PC-3 (cell line): ENCODE measurements around the gene TTC7B. TPM values are rescaled to one million over a fixed set of nuclear protein-coding genes. Genes with fewer than 3 reads are reported as not detected.

Source experiments
- ATAC-seq: fragments of 200-7000 bp; cut with Tn5 transposase; 2 replicates; pipeline ENCODE4 v1.9.1; 2020; ENCODE audit warnings: mild to moderate bottlenecking, moderate library complexity
- BruUV-seq: library from RNA; stranded (reverse); fragments of 400-500 nt; replicated peaks from 2 replicates; lab custom pipeline; 2021; lab: Mats Ljungman, UMichigan
- CTCF ChIA-PET: fragments of 300-600 bp; sonication (Branson Sonifier 250); formaldehyde crosslinking; loops from one replicate; lab custom pipeline; 2022; ENCODE audit warnings: antibody characterized with exemption; lab: Charles Lee
- POLR2A ChIA-PET: fragments of 300-600 bp; sonication (Branson Sonifier 250); formaldehyde crosslinking; loops from one replicate; lab custom pipeline; 2022; ENCODE audit warnings: antibody characterized with exemption; ENCODE audit not compliant: unreplicated experiment; lab: Charles Lee
- DNase-seq: peaks from one replicate; pipeline ENCODE4 v3.0.0-alpha.2; 2015
- H2AFZ ChIP-seq: fragments of 300-600 bp; sonication (generic); 2 replicates; pipeline ENCODE4 v1.6.0; 2016; ENCODE audit warnings: antibody characterized with exemption, low read length
- H3F3A ChIP-seq: fragments of 300-600 bp; sonication (generic); one replicate; pipeline ENCODE4 v1.6.0; 2017; ENCODE audit warnings: antibody characterized with exemption, low read length, control low read depth, mild to moderate bottlenecking; ENCODE audit not compliant: unreplicated experiment
- H3K27ac ChIP-seq: fragments of 300-600 bp; sonication (generic); 2 replicates; pipeline ENCODE4 v1.5.1; 2016; ENCODE audit warnings: mild to moderate bottlenecking, low read length
- H3K27me3 ChIP-seq: fragments of 300-600 bp; sonication (generic); 2 replicates; pipeline ENCODE4 v1.6.1; 2016; ENCODE audit warnings: low read length, mixed read lengths
- H3K36me3 ChIP-seq: fragments of 300-600 bp; sonication (generic); 2 replicates; pipeline ENCODE4 v1.6.1; 2016; ENCODE audit warnings: low read depth, mixed run types, low read length, mixed read lengths
- H3K4me1 ChIP-seq: fragments of 300-600 bp; sonication (generic); 2 replicates; pipeline ENCODE4 v1.5.1; 2016; ENCODE audit warnings: low read length; ENCODE audit not compliant: insufficient read depth
- H3K4me2 ChIP-seq: fragments of 300-600 bp; sonication (generic); 2 replicates; pipeline ENCODE4 v1.6.0; 2016; ENCODE audit warnings: low read length
- H3K4me3 ChIP-seq: fragments of 300-600 bp; sonication (generic); 2 replicates; pipeline ENCODE4 v1.5.1; 2016; ENCODE audit warnings: mild to moderate bottlenecking, low read length, mixed read lengths
- H3K79me2 ChIP-seq: fragments of 300-600 bp; sonication (generic); 2 replicates; pipeline ENCODE4 v1.6.1; 2017; ENCODE audit warnings: low read length, mixed read lengths
- H3K9ac ChIP-seq: fragments of 300-600 bp; sonication (generic); 2 replicates; pipeline ENCODE4 v1.6.0; 2016; ENCODE audit warnings: mild to moderate bottlenecking, low read length
- H3K9me2 ChIP-seq: fragments of 300-600 bp; sonication (generic); replicated peaks from 2 replicates; pipeline ENCODE4 v1.6.1; 2016; ENCODE audit warnings: mixed run types, low read length, mixed read lengths
- H3K9me3 ChIP-seq: fragments of 300-600 bp; sonication (generic); 2 replicates; pipeline ENCODE4 v1.6.1; 2016; ENCODE audit warnings: low read length, mixed read lengths
- H4K20me1 ChIP-seq: fragments of 300-600 bp; sonication (generic); 2 replicates; pipeline ENCODE4 v1.6.1; 2016; ENCODE audit warnings: low read length, mixed read lengths
- EZH2 ChIP-seq: fragments of 300-600 bp; sonication (generic); IDR thresholded peaks from one replicate; pipeline ENCODE4 v1.6.1; 2017; ENCODE audit warnings: antibody characterized with exemption, mild to moderate bottlenecking, low read length; ENCODE audit not compliant: unreplicated experiment
- EZH2phosphoT487 ChIP-seq: fragments of 300-600 bp; sonication (generic); IDR thresholded peaks from 2 replicates; pipeline ENCODE4 v1.6.1; 2018; ENCODE audit warnings: mild to moderate bottlenecking, antibody characterized with exemption, low read length, borderline replicate concordance
- intact Hi-C: fragments of 100-400 bp; cut with micrococcal nuclease; formaldehyde crosslinking; loops from 2 replicates; pipeline ENCODE4 v1.9.0; 2023
- total RNA-seq: library from RNA; depleted of rRNA; stranded (reverse); fragments of >200 nt; gene quantifications from 2 replicates; pipeline ENCODE4 v1.2.3, GENCODE V29; 2014
- TF ChIP-seq, protein P1 (sequence below): fragments of 300-600 bp; sonication (generic); conservative IDR thresholded peaks from 2 replicates; pipeline ENCODE4 v1.5.1; 2017; ENCODE audit warnings: antibody characterized with exemption, low read depth, mild to moderate bottlenecking, low read length

TTC7B gene
- total RNA-seq, 1 experiment from 2014 or later: 45.6 TPM

GRCh38 chr14:90853116-90853515 is 36.9 kb upstream of the TTC7B start:
- H3K79me2 ChIP-seq: no peaks in the 10 kb centered on the region
- H2AFZ ChIP-seq: no peak overlapping the region
- H3K9me2 ChIP-seq: no peaks in the 10 kb centered on the region
- H3K4me2 ChIP-seq: no peak overlapping the region
- H4K20me1 ChIP-seq: no peaks in the 10 kb centered on the region
- no peaks in the 10 kb centered on the region for H3F3A ChIP-seq
- BruUV-seq: no TSS peak
- POLR2A ChIA-PET: no interaction called here
- peaks cover 7% of the 10 kb centered on the region for H3K4me1 ChIP-seq
- no peak overlapping the region for H3K4me3 ChIP-seq
- H3K9ac ChIP-seq: no peak overlapping the region
- ATAC-seq (no peak), DNase-seq (no peak)
- H3K36me3 ChIP-seq: no peaks in the 10 kb centered on the region
- no peaks in the 10 kb centered on the region for H3K9me3 ChIP-seq
- TF ChIP-seq EZH2phosphoT487: no peak
- TF ChIP-seq, protein P1, sequence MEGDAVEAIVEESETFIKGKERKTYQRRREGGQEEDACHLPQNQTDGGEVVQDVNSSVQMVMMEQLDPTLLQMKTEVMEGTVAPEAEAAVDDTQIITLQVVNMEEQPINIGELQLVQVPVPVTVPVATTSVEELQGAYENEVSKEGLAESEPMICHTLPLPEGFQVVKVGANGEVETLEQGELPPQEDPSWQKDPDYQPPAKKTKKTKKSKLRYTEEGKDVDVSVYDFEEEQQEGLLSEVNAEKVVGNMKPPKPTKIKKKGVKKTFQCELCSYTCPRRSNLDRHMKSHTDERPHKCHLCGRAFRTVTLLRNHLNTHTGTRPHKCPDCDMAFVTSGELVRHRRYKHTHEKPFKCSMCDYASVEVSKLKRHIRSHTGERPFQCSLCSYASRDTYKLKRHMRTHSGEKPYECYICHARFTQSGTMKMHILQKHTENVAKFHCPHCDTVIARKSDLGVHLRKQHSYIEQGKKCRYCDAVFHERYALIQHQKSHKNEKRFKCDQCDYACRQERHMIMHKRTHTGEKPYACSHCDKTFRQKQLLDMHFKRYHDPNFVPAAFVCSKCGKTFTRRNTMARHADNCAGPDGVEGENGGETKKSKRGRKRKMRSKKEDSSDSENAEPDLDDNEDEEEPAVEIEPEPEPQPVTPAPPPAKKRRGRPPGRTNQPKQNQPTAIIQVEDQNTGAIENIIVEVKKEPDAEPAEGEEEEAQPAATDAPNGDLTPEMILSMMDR: no peak
- TF ChIP-seq EZH2: no peak
- intact Hi-C loops: no loop called here
- H3K27ac ChIP-seq: no peak overlapping the region
- CTCF ChIA-PET: no interaction called here
- H3K27me3 ChIP-seq: no peaks in the 10 kb centered on the region

- Histone ChIP-seq H3K4me3 (no peak overlapping the region), H3K9ac (no peak overlapping the region), H3K27ac (no peak overlapping the region), H3K4me1 (peaks cover 7% of the 10 kb centered on the region), H4K20me1 (no peaks in the 10 kb centered on the region), H3K27me3 (no peaks in the 10 kb centered on the region), H3K9me3 (no peaks in the 10 kb centered on the region), H2AFZ (no peak overlapping the region), H3K4me2 (no peak overlapping the region), H3K36me3 (no peaks in the 10 kb centered on the region), H3K9me2 (no peaks in the 10 kb centered on the region), H3K79me2 (no peaks in the 10 kb centered on the region), H3F3A (no peaks in the 10 kb centered on the region)
- POLR2A ChIA-PET: no interaction called here
- DNase-seq (no peak), ATAC-seq (no peak)
- intact Hi-C loops: no loop called here
- CTCF ChIA-PET: interaction anchor here (0.5 kb wide), 1 partner anchor 15 kb away, joined by 3 read pairs; no protein-coding TSS in a partner anchor
- BruUV-seq: no TSS peak
- TF ChIP-seq, protein P1: no peak
- TF ChIP-seq EZH2: no peak
- no peak for TF ChIP-seq EZH2phosphoT487
Measured at GRCh38 chr14:90851327-90852036, 35.3 kb upstream of the TTC7B start.

GRCh38 chr14:90850487-90850886 is 34.3 kb upstream of the TTC7B start:
- DNase-seq: peak; percentile 72
- no TSS peak for BruUV-seq
- Histone ChIP-seq H3K4me2 (peak overlapping the region; percentile 45), H3K9me3 (no peaks in the 10 kb centered on the region), H3K79me2 (no peaks in the 10 kb centered on the region), H3K27me3 (no peaks in the 10 kb centered on the region), H3K9me2 (no peaks in the 10 kb centered on the region), H3K4me1 (peaks cover 7% of the 10 kb centered on the region), H3K4me3 (no peak overlapping the region), H3K9ac (no peak overlapping the region), H3K27ac (no peak overlapping the region), H3F3A (no peaks in the 10 kb centered on the region), H3K36me3 (no peaks in the 10 kb centered on the region), H2AFZ (peak overlapping the region; percentile 17; the same call in 1 of the 2 replicates), H4K20me1 (no peaks in the 10 kb centered on the region)
- TF ChIP-seq EZH2phosphoT487 (no peak), EZH2 (no peak)
- TF ChIP-seq, protein P1: no peak
- ChIA-PET CTCF (no interaction called here), POLR2A (interaction anchor here (0.5 to 0.7 kb wide), 2 partner anchors 16 to 41 kb away, joined by 3 read pairs; no protein-coding TSS in a partner anchor)
- peak; percentile 86 for ATAC-seq
- intact Hi-C loops: no loop called here
